ENCODE measurements around the gene ISG15.
"Not testable (repeated sequence)": the region's sequence is repeated elsewhere in the genome, so short reads cannot be mapped to it uniquely, and the experiment has no call there.

Gene ISG15

DNA sequence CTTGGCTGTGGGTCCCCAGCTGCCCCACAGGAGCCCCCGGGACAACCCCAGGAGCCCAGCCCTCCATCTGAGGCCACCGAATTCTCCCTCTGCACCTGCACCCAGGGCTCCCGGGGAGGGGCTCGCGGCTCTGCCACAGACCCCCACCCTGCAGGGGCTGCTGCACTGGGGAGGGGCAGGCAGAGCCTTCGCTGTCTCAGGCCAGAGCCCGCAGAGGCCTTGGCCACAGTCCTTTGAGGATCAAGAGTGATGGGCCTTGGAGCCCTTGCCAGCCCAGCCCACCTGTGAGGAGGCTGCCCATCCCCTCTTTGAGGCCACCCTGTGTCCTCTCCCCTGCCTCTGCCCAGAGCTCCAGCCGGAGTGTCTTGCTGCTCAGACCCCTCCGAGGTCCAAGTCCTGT lies 37.9 kb upstream of the ISG15 start:
- TF ChIP-seq, protein P1, sequence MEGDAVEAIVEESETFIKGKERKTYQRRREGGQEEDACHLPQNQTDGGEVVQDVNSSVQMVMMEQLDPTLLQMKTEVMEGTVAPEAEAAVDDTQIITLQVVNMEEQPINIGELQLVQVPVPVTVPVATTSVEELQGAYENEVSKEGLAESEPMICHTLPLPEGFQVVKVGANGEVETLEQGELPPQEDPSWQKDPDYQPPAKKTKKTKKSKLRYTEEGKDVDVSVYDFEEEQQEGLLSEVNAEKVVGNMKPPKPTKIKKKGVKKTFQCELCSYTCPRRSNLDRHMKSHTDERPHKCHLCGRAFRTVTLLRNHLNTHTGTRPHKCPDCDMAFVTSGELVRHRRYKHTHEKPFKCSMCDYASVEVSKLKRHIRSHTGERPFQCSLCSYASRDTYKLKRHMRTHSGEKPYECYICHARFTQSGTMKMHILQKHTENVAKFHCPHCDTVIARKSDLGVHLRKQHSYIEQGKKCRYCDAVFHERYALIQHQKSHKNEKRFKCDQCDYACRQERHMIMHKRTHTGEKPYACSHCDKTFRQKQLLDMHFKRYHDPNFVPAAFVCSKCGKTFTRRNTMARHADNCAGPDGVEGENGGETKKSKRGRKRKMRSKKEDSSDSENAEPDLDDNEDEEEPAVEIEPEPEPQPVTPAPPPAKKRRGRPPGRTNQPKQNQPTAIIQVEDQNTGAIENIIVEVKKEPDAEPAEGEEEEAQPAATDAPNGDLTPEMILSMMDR (IDR thresholded peaks at IDR 0.05; ENCODE audit: insufficient read depth, low read length, missing control alignments) = no peak
- CTCF ChIA-PET = interaction anchor here (0.8 to 3.2 kb wide), 11 partner anchors 8 to 102 kb away, joined by 3 to 29 read pairs (median 5); partner anchors contain the start of genes ISG15 and PLEKHN1
- H3K4me3 ChIP-seq (ENCODE audit: low read depth, low read length) = no peak overlapping the region
- DNase-seq (ENCODE audit: low read depth, low spot score) = no peak
- POLR2A ChIA-PET = interaction anchor here (2.2 kb wide), 1 partner anchor 8 kb away, joined by 8 read pairs; the partner anchor contains the start of gene PLEKHN1

- DNase-seq (ENCODE audit: low read depth, low spot score) = no peak
- TF ChIP-seq, protein P1 (IDR thresholded peaks at IDR 0.05; ENCODE audit: insufficient read depth, low read length, missing control alignments) = peak; percentile 87
- peak overlapping the region; percentile 29 for H3K4me3 ChIP-seq (ENCODE audit: low read depth, low read length)
- ChIA-PET POLR2A (interaction anchor here (2.2 kb wide), 1 partner anchor 9 kb away, joined by 8 read pairs; the partner anchor contains the start of gene PLEKHN1), CTCF (interaction anchor here (0.6 to 3.2 kb wide), 16 partner anchors 8 to 117 kb away, joined by 3 to 29 read pairs (median 4); partner anchors contain the start of genes ISG15 and PLEKHN1)
These were observed 37.2 kb upstream of the ISG15 start for GRCh38 chr1:975896-976683.

GRCh38 chr1:976791-977190 lies 36.5 kb upstream of the ISG15 start:
- H3K4me3 ChIP-seq (ENCODE audit: low read depth, low read length); DNase-seq (ENCODE audit: low read depth, low spot score): not testable (repeated sequence)
- CTCF ChIA-PET = interaction anchor here (0.7 to 3.2 kb wide), 12 partner anchors 7 to 107 kb away, joined by 3 to 29 read pairs (median 4); partner anchors contain the start of gene PLEKHN1
- POLR2A ChIA-PET = interaction anchor here (2.2 kb wide), 1 partner anchor 10 kb away, joined by 8 read pairs; the partner anchor contains the start of gene PLEKHN1

DNA sequence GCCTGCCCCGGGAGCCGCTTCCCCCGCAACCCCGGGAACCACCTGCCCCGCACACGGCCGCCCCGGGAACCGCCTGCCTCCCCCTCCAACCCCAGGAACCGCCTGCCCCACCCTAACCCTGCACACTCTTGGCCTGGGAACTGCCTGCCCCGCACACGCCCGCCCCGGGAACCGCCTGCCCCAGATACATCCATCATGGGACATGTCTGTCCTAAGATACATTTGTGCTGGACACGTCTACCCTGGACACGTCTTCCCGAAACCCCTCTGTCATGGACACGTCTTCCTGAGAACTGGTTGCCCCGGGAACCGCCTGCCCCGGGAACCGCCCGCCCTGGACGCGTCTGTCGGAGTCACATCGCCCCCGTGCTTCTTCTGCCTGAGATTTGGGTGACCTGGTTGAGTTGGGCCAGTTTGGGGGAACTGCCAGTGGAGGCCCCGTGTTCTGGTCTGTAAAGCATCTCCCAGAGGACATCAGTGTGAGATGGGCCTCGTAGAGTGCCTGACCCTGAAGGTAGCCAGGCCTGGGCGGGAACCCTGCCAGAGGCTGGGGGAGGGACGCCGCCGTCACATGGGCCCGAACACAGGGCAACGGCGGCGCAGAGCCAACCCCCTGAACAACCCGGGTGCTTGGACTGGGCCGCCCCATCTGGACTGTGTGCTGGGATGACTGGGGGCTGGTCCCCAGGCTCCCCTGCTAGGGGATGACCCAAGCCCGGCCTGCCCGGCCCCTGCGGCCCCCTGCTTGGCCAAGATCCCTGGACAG lies 35.0 kb upstream of the ISG15 start:
- POLR2A ChIA-PET = no interaction called here
- CTCF ChIA-PET = no interaction called here
- no peak overlapping the region for H3K4me3 ChIP-seq (ENCODE audit: low read depth, low read length)
- TF ChIP-seq, protein P1 (IDR thresholded peaks at IDR 0.05; ENCODE audit: insufficient read depth, low read length, missing control alignments) = no peak
- DNase-seq (ENCODE audit: low read depth, low spot score) = no peak

- TF ChIP-seq, protein P1 (IDR thresholded peaks at IDR 0.05; ENCODE audit: insufficient read depth, low read length, missing control alignments) = no peak
- ChIA-PET CTCF (interaction anchor here (7.0 to 7.8 kb wide), 2 partner anchors 13 to 83 kb away, joined by 86 to 152 read pairs; no protein-coding TSS in a partner anchor), POLR2A (no interaction called here)
- DNase-seq (ENCODE audit: low read depth, low spot score) = no peak
- no peak overlapping the region for H3K4me3 ChIP-seq (ENCODE audit: low read depth, low read length)
These were observed 34.2 kb upstream of the ISG15 start for GRCh38 chr1:978835-979743.

DNA sequence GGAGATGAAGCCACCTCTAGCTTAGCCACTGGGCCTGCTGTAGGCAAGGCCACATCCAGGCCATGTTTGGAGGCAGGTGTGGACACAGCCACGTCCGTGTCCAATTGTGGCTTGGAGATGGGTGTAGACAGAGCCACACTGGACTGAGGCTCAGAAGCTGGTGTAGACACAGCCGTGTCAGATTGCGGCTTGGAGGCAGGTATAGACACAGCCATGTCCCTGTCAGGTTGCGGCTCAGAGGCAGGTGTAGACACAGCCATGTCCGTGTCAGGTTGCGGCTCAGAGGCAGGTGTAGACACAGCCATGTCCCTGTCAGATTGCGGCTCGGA lies 33.6 kb upstream of the ISG15 start:
- TF ChIP-seq, protein P1 (IDR thresholded peaks at IDR 0.05; ENCODE audit: insufficient read depth, low read length, missing control alignments) = no peak
- POLR2A ChIA-PET = no interaction called here
- H3K4me3 ChIP-seq (ENCODE audit: low read depth, low read length) = no peak overlapping the region
- CTCF ChIA-PET = interaction anchor here (6.8 to 7.8 kb wide), 3 partner anchors 13 to 83 kb away, joined by 86 to 152 read pairs (median 101); partner anchors contain the start of gene HES4
- no peak for DNase-seq (ENCODE audit: low read depth, low spot score)

Data from AG04449 (cell line).